Upper lobe of left lung (tissue), 4 donors: ENCODE results near the gene XXYLT1.

Source experiments
- POLR2A ChIP-seq, 4 donors: fragments of 450-650 bp; IDR thresholded peaks; one replicate each; pipeline ENCODE4 v1.5.1; 2016 to 2017; ENCODE audit warnings: antibody characterized with exemption in 4 of 4, mild to moderate bottlenecking in 2 of 4
- TF ChIP-seq, protein P1 (sequence below), 6 experiments: fragments of 450-650 bp in 4 of 6; fragments of 200-600 bp in 2 of 6; sonication (generic) in 2 of 6; IDR thresholded peaks; one replicate each; pipeline ENCODE4 v1.5.1; 2016 to 2019; ENCODE audit warnings: antibody characterized with exemption in 6 of 6

DNA sequence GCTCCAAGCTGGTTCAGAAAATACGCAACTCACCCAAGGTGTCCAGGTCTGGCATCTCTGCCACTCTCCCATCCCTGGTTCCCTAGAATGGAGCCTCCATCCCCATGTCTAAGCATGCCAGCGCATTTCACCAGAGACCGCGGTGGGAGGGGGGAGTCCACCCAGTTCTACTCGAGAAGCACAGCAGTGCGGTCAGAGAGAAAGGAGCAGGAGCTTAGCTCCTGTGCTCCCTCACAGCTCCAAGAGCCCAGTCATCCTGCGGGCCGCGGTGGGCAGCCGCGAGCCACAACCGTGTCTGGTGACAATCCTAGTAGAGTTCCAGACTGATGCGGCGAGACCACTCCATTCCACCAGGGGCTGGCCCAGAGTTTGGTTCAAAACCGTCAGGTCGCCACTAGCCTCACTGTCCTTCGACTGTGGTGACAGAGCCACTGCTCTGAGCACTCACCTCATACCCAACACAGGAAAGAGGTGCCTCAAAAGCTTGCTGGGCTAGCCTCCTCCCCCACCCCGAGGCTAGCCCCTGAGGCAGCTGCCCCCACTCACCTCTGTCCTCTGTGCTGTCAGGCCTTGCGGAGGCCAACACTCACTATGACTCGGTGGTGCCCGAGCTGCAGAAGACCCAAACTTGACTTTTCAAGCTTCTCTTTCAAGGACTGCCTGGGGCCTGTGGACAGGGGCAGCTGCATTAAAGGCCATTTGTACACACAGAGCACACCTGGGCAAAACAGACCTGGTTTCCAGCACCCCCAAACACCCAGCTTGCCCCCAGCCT lies 185.4 kb downstream of the XXYLT1 start:
- no peak for TF ChIP-seq POLR2A (IDR thresholded peaks at IDR 0.05)
- TF ChIP-seq, protein P1, sequence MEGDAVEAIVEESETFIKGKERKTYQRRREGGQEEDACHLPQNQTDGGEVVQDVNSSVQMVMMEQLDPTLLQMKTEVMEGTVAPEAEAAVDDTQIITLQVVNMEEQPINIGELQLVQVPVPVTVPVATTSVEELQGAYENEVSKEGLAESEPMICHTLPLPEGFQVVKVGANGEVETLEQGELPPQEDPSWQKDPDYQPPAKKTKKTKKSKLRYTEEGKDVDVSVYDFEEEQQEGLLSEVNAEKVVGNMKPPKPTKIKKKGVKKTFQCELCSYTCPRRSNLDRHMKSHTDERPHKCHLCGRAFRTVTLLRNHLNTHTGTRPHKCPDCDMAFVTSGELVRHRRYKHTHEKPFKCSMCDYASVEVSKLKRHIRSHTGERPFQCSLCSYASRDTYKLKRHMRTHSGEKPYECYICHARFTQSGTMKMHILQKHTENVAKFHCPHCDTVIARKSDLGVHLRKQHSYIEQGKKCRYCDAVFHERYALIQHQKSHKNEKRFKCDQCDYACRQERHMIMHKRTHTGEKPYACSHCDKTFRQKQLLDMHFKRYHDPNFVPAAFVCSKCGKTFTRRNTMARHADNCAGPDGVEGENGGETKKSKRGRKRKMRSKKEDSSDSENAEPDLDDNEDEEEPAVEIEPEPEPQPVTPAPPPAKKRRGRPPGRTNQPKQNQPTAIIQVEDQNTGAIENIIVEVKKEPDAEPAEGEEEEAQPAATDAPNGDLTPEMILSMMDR (IDR thresholded peaks at IDR 0.05): no peak
